HG03280 (cell line): ENCODE measurements around the gene IL1R1.

Source experiments
- ATAC-seq: cut with Tn5 transposase; IDR thresholded peaks from one replicate; pipeline ENCODE4 v1.9.1; 2021; ENCODE audit warnings: mild to moderate bottlenecking, moderate library complexity; ENCODE audit not compliant: unreplicated experiment

IL1R1 gene

GRCh38 chr2:102197389-102198137, 55.0 kb downstream of the IL1R1 start:
- ATAC-seq = no peak

- ATAC-seq = no peak
Measured at GRCh38 chr2:102200539-102200938, 58.0 kb downstream of the IL1R1 start.

DNA sequence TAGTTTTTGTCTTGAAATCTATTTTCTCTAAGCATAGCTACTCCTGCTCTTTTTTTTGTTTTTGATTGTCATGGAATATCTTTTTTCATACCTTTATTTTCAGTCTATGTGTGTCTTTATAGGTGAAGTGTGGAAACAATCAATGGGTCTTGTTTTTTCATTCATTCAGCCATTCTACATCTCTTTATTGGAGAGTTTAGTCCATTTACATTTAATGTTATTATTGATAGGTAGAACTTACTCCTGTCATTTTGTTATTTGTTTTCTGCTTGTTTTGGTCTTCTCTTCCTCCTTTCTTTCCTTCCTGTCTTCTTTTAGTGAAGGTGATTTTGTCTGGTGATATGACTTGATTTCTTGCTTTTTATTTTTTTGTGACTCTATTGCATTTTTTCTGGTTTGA, 62.1 kb downstream of the IL1R1 start:
- ATAC-seq = no peak

GRCh38 chr2:102206666-102207341, 64.3 kb downstream of the IL1R1 start:
- no peak for ATAC-seq

DNA sequence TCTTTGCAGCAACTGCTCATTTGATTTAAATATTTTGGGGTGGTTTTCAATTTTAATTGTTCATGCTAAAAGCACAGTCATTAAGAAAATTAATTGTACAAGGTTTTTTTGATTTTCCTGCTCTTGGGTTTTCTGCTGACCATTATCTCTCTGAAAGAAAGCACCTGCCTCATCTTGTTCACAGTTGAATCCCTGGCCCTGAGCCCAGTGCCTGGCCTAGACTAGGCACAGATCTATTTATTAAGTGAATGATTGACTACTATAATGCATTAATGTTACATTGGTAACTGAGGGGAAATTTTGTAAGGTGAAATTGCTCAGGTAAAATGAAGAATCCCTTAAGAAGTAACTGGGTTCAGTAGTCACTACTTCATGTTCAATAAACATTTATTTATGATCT, 66.2 kb downstream of the IL1R1 start:
- no peak for ATAC-seq

DNA sequence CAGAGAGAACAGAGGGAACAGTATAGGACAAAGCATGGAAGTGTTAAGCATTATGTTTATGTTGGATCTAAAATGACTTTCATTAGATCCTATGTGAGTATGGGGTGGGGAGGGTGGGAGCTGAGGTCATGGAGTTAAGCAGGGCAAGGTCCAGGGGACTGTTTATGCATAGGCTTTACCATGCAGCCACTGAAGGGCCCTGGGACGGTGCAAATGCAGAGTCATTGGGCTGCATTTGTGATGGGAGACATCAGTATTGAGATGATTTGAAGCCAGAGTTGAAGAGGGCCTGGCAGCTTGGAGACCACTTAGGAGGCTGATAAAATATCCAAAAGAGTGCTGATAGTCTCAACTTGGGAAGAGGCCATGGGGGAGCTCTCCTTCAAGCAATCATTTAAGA, 66.9 kb downstream of the IL1R1 start:
- ATAC-seq = no peak

GRCh38 chr2:102217032-102217431, 74.5 kb downstream of the IL1R1 start:
- ATAC-seq = no peak

DNA sequence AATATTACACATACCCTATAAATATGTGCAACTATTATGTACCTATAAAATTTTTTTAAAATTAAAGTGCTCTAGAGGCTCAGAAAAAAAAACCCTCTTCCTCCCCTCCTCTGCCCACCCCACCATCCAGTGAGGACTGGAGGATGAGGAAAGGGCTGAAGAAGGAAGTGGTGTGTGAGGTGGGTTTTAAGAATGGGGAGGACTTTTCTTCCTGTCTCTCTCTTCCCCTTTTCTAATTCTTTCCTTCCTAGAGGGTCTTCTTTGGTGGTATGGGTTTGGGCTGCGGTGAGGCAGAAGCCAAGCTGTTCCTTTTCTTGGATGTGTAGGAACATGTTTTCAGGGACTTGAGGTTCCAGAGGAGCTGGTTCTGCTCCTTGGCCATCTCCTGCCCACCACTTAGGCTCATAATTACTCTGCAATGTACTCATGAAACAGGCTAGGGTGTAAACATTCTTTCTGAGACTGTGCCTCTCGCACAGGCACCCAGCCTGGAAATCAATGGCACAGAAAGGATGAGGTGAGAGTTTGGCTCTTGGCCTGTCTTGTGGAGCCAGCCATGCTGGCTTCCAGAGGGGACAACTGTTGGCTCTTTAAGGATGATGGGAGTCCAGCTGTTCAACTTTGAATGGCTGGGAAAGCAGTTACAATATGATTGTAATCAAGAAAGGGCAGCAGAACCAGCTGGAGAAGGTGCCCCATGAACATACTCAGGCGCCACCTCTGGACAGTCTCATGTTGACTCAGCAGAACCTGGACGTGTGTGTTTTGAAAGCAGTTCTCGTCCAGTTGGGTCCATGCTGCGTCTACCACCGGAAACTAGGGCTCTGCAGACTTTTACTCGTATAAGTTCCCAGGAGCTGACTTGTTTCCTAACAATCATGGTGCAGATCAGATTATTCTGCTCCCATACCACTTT, 82.5 kb downstream of the IL1R1 start:
- no peak for ATAC-seq

- no peak for ATAC-seq
Measured at GRCh38 chr2:102226171-102226570, 83.6 kb downstream of the IL1R1 start.

DNA sequence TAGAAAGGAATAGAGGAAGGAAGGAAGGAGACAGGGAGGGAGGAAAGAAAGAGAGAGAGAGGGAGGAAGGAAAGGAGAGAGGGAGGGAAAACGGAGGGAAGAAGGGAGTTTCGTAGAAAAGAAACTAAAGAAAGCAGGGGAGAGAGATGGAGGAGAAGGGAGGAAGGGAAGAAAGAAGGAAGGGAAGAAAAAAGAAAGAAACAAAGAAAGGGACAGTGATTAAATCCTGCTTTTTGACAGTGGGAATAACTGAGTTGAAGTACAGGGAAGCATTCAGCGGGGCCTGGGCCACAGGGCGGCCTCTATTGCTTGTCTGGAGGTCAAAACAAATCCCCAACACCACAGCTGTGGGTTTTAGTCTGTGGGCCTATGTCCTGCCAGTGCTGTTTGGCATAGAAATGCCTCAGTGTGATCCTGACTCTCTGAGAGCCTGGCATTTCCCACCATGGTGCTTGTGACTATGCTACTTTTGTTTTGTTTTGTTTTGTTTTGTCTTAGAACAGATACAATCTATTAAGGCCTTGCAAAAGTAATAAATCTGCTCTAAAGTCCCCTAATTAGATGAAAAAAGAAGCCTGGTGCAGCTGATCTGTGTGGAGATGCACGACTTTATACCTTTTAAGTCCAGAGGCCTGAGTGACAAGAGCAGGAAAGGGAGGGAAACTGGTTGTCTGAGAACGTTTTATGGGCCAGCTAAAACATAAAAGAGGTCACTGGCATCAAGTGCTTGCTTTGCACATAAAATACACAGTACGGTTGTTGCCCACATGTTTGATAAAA, 84.3 kb downstream of the IL1R1 start:
- ATAC-seq = no peak

DNA sequence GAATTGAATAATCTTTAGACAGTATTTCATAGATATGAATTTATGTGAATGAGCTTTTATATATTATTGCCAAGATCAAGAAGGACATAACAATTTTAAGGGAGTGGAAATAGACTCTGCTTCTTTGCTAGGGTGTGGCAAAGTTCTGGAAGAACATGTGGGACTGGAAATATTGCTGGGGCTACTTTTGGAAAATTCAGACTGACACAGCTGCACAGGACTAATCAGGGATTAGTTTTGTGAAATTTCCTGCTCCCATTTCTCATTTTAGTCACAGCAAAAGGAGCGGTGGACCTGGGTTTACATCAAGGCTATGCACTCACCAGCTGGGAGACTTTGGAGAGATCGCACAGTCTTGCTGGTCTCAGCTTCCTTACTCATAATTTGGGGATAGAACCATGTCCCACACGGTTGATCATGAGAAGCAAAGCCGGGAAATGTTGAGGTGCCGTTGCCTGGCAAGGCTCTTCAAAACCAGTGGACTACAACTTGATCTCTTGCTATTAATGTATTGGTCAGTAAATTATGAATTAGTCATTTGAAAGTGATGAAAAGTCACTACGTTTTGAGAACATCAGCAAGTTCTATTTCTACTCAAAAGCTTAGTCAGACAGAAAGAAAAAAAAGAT, 86.7 kb downstream of the IL1R1 start:
- ATAC-seq = no peak
